ENCODE results near the gene IKBKE.
A peak's percentile ranks its signal among the peaks of the same experiment; 100 is the strongest.

IKBKE gene

DNA sequence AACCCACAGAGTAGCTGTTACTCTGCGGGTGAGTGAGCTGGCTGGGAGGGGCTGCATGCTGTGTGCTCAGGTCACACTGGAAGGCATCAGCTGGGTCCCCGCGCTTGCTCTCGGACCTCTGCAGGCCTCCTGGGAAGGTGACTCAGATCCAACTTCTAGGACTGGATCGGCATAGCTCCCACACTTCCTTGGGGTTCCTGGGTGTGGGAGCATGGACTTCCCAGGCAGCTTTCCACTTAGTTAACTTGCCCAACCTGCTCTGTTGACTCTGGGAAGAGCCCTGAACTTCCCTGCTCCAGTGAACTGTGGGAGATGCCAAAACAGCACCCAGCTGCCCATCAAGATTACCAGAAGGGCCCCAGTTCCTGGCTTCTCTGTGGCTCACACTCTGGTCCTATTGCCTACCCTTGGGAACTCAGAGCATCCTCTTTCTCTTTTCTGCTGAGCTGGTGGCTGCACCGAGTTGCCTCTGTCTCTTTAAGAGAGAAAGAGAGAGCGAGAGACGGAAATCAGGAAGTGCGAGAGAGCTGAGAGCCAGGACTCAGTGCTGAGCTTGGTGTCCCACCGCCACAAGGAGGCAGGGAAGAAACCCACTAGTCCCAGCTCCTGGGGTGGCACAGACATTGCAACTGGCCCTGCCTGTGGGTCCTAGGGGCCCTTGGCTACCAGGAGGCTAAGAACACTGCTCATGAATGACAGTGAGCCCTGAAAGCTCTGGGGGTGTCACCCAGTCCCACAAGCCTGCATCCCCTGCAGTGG lies at the start of gene IKBKE:
Gene IKBKE (plus strand): TSS at position 544 of the 759 bp plus-strand sequence. CDS start 2,752 bp downstream, outside the sequence.
- no peak for DNase-seq

DNA sequence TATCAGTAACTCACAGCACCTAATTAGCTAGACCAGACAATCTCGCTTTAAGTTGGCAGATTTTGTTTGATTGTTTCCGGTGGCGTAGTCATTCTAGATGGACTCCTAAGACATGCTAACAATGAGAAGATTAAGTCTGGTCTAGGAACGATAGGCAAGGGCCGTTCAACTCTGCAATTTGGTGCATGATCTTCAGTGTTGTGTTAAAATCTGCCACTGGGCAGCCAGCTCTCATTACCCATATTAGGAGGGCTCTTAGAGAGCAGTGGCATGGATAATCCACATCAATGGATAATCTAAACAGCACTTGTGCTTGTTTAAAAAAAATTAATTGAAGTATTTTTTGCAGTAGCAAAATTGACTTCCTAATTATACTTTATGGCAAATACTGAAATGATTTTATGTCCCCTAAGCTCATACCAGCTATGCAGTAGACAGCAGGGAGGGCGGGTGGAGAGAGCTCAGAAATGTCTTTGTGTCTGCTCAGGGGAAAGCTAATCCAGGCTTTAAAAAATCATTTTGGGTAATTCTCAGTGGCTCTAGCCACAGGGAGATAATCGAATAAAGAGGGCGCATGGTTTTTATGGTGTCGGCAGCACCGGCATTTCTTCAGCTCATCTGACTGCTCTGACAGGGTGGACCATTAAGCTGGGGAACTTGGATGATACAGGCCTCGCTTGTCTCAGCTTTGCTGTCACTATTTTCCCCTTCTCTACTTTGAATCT lies 48.5 kb upstream of the IKBKE start:
- no peak for DNase-seq

- DNase-seq: no peak
Measured at GRCh38 chr1:206422525-206422924, 47.8 kb upstream of the IKBKE start.

DNA sequence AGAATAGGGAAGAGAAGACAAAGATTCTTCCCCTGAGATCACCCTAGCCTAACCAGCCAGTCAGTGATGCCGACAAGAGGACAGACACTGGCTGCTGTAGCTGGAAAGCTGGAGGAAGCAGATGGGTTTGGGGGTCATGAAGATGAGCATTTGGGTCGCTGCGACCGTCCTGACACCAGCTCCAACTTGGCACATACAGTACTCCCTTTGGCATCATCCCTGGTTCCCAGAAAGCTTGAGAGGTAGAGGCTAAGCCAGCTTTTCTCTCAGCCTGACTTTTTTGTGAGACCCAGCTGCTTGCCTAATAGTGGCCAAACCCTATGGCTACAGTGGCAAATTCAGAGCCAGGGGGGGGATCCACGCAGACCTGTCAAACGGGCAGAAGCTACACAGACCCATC lies 43.0 kb upstream of the IKBKE start:
- no peak for DNase-seq

- DNase-seq: no peak
Measured at GRCh38 chr1:206429421-206429820, 40.9 kb upstream of the IKBKE start.

- DNase-seq: no peak
Measured at GRCh38 chr1:206430031-206430983, 40.0 kb upstream of the IKBKE start.

DNA sequence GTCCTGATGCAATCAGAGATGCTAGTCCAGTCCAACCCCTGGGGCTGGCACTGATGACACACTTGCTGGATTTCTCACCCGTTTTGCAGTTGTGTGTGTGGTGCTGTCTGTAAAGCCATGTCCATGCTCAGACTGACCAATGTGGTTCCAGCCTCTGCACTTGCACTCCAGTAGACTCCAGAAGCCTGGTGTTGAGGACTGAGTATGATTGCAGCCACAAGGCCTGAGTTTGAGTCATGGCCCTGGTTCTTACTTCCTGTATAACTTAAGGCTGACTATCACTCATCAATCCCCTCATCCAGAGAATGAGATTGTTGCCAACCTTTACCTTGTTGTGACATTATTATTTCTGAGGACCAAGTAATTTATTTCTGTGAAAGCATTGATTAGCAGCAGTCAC lies 34.8 kb upstream of the IKBKE start:
- DNase-seq: no peak

GRCh38 chr1:206438554-206438953 lies 31.7 kb upstream of the IKBKE start:
- DNase-seq: no peak

GRCh38 chr1:206439205-206439604 lies 31.1 kb upstream of the IKBKE start:
- DNase-seq: peak; percentile 7

GRCh38 chr1:206441336-206441967 lies 28.8 kb upstream of the IKBKE start:
- DNase-seq: no peak

- no peak for DNase-seq
Measured at GRCh38 chr1:206442101-206442500, 28.2 kb upstream of the IKBKE start.

- DNase-seq: no peak
Measured at GRCh38 chr1:206445116-206445515, 25.2 kb upstream of the IKBKE start.

DNA sequence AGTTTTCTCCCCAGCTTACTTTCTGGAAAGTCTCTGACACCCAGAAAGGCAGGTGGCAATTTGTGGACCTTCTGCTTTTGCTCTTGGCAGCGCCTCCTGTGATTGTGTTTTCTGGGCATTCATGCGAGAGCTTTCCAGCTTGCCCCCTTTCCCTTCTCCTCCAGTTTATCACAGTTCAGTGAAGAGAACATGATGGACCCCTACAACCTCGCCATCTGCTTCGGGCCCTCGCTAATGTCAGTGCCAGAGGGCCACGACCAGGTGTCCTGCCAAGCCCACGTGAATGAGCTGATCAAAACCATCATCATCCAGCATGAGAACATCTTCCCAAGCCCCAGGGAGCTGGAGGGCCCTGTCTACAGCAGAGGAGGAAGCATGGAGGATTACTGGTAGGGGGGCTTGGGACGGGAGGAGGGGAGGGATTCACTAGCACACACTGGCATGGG lies 24.3 kb upstream of the IKBKE start:
- DNase-seq: no peak

- no peak for DNase-seq
Measured at GRCh38 chr1:206446688-206447421, 23.4 kb upstream of the IKBKE start.

GRCh38 chr1:206447422-206447765 lies 22.9 kb upstream of the IKBKE start:
- DNase-seq: no peak

GRCh38 chr1:206447792-206448191 lies 22.5 kb upstream of the IKBKE start:
- DNase-seq: no peak

DNA sequence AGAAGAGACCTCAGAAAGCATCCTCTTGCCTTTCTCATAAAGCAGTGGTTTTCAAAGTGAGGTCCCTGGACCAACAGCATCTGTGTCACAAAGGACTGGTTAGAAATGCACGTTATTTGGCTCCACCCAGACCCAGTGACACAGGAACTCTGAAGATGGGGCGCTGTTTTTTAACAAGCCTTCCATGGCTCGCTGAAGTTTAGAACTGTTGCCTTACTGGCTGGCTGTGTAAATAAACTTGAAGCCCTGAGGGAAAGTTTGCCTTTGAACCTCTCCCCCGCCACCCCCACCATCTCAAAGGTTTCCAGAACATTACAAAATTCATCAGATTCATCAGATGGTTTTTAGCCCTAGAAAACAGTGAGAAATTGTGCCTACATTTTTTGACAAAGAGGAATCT lies 21.8 kb upstream of the IKBKE start:
- DNase-seq: no peak

GRCh38 chr1:206449565-206449964 lies 20.7 kb upstream of the IKBKE start:
- DNase-seq: no peak

DNA sequence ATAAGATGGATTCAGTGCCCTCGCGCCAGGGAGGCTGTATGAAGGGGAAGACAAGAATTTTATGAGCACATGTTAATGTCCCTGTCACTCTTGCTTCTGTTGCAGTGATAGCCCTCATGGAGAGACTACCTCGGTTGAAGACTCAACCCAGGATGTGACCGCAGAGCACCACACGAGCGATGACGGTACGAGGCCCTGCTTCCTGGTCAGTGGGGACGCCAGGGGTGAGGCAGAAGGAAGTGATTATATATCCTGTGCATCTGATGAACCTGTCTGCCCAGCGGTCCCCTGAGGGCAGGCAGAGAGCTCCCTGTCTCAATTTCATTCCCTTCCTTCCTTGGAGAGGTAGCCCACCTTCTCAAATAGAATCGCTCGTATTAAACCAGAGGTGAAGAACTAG lies 20.0 kb upstream of the IKBKE start:
- DNase-seq: no peak

GRCh38 chr1:206451134-206451686 lies 19.1 kb upstream of the IKBKE start:
- DNase-seq: no peak

- DNase-seq: no peak
Measured at GRCh38 chr1:206453111-206453510, 17.2 kb upstream of the IKBKE start.

DNA sequence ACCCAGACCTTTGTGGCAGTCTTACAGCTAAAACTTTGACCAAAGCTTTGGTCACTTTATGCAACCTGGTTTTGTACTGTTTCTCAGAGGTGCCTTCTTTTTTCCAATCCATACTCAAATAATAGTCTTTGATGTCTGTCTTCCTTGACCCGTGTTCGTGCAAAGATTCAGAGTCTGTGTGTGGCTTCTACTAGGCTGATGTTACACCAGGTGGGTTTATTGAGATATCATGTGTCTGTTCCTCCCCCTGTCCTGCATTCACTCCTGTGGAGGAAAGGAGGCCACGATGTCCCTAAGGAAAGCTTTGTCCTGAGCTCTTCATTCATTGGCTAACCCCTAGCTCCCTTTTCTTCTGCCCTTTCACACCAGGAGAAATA lies 15.0 kb upstream of the IKBKE start:
- no peak for DNase-seq

Measured in NCI-H1105 (cell line).